ENCODE data around the gene MS4A15.
"Not testable (repeated sequence)": the region's sequence is repeated elsewhere in the genome, so short reads cannot be mapped to it uniquely, and the experiment has no call there.

Gene MS4A15

GRCh38 chr11:60810569-60810968, 53.9 kb downstream of the MS4A15 start:
- DNase-seq = no peak

GRCh38 chr11:60813324-60813723, 56.7 kb downstream of the MS4A15 start:
- DNase-seq = no peak

DNA sequence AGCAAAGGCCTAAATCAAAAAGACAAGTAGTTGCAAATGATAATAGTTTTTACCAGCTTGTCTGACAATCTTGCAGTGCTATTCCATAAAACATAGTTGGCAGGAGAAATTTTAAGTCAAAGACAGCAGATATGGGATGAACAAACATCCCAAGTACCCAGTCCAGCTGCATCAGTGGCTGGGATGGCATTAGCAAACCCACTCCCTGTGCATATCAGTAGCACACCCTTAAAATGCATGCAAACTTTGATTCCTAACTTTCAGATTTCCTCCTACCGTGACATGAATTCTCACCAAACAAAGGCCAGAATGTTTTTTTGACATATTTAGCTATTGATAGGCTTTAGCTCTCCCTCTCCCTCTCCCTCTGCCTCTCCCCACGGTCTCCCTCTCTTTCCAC, 57.4 kb downstream of the MS4A15 start:
- no peak for DNase-seq

DNA sequence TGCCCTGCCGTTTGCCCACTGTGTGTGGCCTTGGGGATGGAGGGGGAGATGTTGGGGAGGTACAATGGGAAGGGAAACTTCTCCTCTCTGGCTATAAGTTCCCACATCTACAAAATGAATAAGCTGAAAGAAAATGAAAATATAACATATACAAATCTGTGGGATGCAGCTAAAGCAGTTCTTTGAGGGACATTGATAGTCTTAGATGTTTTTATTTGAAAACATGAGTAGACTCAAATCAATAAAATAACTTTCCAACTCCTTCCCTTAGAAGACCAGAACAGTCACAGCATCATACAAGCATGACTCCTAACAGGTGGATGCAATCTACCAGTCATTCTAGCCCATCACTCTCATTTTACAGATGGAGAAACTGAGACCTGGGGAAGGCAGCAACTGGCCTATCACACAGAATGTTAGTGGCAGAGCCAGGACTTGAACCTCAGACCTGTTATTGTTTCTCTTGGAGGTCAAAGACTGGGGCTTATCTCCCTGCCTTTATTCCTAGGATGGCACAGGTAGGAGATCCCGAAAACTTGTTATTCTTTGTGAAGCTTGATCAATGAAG, 60.0 kb downstream of the MS4A15 start:
- no peak for DNase-seq

DNA sequence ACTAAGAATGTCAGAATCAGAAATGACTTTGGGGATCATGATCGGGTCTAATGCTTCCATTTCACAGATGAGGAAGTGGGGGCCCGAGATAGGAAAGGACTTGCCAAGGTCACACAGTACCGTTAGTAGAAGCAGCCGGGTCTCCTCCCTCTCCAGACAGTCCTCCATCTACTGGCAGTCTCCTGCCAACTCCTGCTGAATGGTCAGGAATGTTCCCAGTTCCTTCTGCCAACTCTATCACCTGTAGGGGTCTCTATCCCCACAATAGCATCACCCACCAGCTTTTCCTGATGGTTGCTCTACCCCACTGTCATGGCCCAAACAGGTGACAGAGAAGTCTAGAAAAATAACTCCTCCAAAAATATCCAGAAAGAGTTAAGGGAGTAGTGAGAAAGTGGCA, 61.4 kb downstream of the MS4A15 start:
- DNase-seq = no peak

GRCh38 chr11:60821827-60822599, 65.3 kb downstream of the MS4A15 start:
- DNase-seq = no peak

DNA sequence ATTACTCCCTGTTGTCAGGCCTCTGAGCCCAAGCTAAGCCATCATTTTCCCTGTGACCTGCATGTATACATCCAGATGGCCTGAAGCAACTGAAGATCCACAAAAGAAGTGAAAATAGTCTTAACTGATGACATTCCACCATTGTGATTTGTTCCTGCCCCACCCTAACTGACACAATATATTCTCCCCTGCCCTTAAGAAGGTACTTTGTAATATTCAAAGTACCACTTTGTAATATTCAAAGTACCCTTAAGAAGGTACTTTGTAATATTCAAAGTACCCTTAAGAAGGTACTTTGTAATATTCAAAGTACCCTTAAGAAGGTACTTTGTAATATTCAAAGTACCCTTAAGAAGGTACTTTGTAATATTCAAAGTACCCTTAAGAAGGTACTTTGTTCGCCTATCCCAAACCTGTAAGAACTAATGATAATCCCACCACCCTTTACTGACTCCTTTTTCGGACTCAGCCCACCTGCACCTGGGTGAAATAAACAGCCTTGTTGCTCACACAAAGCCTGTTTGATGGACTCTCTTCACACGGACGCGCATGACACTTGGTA, 67.2 kb downstream of the MS4A15 start:
- not testable (repeated sequence) for DNase-seq

DNA sequence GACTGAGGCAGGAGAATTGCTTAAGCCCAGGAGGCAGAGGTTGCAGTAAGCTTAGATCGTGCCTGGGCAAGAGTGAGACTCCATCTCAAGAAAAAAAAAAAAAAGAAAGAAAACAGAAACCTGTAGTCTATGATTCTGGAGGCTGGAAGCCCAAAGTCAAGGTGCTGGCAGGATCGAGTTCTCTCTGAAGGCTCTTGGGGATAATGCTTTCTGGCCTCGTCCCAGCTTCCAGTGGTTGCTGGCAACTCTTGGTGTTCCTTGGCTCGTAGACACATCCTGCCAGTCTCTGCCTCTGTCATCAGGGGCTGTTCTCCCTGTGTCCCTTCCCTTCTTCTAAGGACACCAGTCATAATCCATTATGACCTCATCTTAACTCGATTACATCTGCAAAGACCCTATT, 68.5 kb downstream of the MS4A15 start:
- no peak for DNase-seq

GRCh38 chr11:60825790-60826189, 69.1 kb downstream of the MS4A15 start:
- no peak for DNase-seq

Data from NCI-H82 (cell line).